GM12878 (cell line): ENCODE data around the gene MTMR10. TPM values are rescaled to one million over a fixed set of nuclear protein-coding genes. Genes with fewer than 3 reads are reported as not detected.
A peak's percentile ranks its signal among the peaks of the same experiment; 100 is the strongest.

ENCODE experiments used
- ATAC-seq: fragments of 200-7000 bp; cut with Tn5 transposase; 3 replicates; pipeline ENCODE4 v1.9.1; 2020; ENCODE audit warnings: mild to moderate bottlenecking, moderate library complexity
- BruUV-seq: library from RNA; stranded (reverse); fragments of 400-500 nt; replicated peaks from 2 replicates; lab custom pipeline; 2021; lab: Mats Ljungman, UMichigan
- CTCF ChIA-PET: fragments of 300-600 bp; sonication (Branson Sonifier 250); formaldehyde crosslinking; extraction: SDS; loops from one replicate; lab custom pipeline; 2021; ENCODE audit warnings: inconsistent platforms; lab: Yijun Ruan, JAX
- POLR2A ChIA-PET: fragments of 350-600 bp; formaldehyde crosslinking; extraction: SDS; loops from one replicate; lab custom pipeline; 2021; ENCODE audit warnings: inconsistent platforms; lab: Charles Lee
- RAD21 ChIA-PET: fragments of 300-600 bp; sonication (Branson Sonifier 250); formaldehyde crosslinking; loops from one replicate; lab custom pipeline; 2023; ENCODE audit warnings: antibody characterized with exemption; ENCODE audit not compliant: unreplicated experiment; lab: Charles Lee
- SMC1A ChIA-PET: fragments of 300-600 bp; sonication (Branson Sonifier 250); formaldehyde crosslinking; loops from one replicate; lab custom pipeline; 2023; ENCODE audit not compliant: unreplicated experiment, uncharacterized antibody; lab: Charles Lee
- DNase-seq: peaks from one replicate; pipeline ENCODE4 v3.0.0-alpha.2; 2011; ENCODE audit warnings: low read depth, low spot score
- FAIRE-seq: peaks from 3 replicates; lab custom pipeline; 2011; peaks lifted over from hg19 to GRCh38; lab: Jason Lieb, UNC
- H2AFZ ChIP-seq: 2 replicates; pipeline ENCODE4 v1.6.0; 2011; ENCODE audit warnings: low read depth, low read length, control low read depth; ENCODE audit not compliant: control insufficient read depth
- H3K27ac ChIP-seq: 2 replicates; pipeline ENCODE4 v1.5.1; 2011; ENCODE audit warnings: control low read depth; ENCODE audit not compliant: control insufficient read depth, insufficient read depth
- H3K27me3 ChIP-seq, 2 experiments: replicated peaks in 1 of 2; 2 replicates each; pipeline versions ENCODE4 v1.6.0 to v1.6.1; 2011; ENCODE audit warnings: low read length in 1 of 2; ENCODE audit not compliant: control insufficient read depth in 2 of 2, insufficient read depth in 2 of 2
- H3K36me3 ChIP-seq, 2 experiments: 2 replicates each; pipeline ENCODE4 v1.5.1; 2011; ENCODE audit warnings: low read length in 1 of 2; ENCODE audit not compliant: control insufficient read depth in 2 of 2, insufficient read depth in 2 of 2
- H3K4me1 ChIP-seq: 2 replicates; pipeline ENCODE4 v1.6.1; 2011; ENCODE audit warnings: mild to moderate bottlenecking, low read length, moderate library complexity, mixed read lengths; ENCODE audit not compliant: control insufficient read depth, insufficient read depth
- H3K4me2 ChIP-seq: 2 replicates; pipeline ENCODE4 v1.6.0; 2011; ENCODE audit warnings: control low read depth; ENCODE audit not compliant: control insufficient read depth, insufficient read depth
- H3K4me3 ChIP-seq: fragments of 200-600 bp; sonication (generic); 2 replicates; pipeline ENCODE4 v1.5.1; 2016
- H3K79me2 ChIP-seq: 2 replicates; pipeline ENCODE4 v1.6.0; 2011; ENCODE audit warnings: low read length; ENCODE audit not compliant: control insufficient read depth, insufficient read depth
- H3K9ac ChIP-seq: 2 replicates; pipeline ENCODE4 v1.8.0; 2011; ENCODE audit warnings: low read length, control low read depth, mixed read lengths; ENCODE audit not compliant: control insufficient read depth, insufficient read depth
- H3K9me3 ChIP-seq: replicated peaks from 3 replicates; pipeline ENCODE4 v1.5.1; 2011; ENCODE audit warnings: mild to moderate bottlenecking, low read length; ENCODE audit not compliant: control insufficient read depth, insufficient read depth
- H4K20me1 ChIP-seq: 2 replicates; pipeline ENCODE4 v1.6.0; 2011; ENCODE audit not compliant: control insufficient read depth, insufficient read depth
- BCL3 ChIP-seq: IDR thresholded peaks from 2 replicates; pipeline ENCODE4 v1.6.1; 2011; ENCODE audit warnings: borderline replicate concordance, low read depth, mild to moderate bottlenecking, moderate library complexity, low read length; ENCODE audit not compliant: insufficient read depth, poor library complexity, severe bottlenecking
- HDAC2 ChIP-seq: fragments of 200-600 bp; sonication (generic); IDR thresholded peaks from 2 replicates; pipeline ENCODE4 v1.6.1; 2017
- HDAC6 ChIP-seq: fragments of 200-600 bp; sonication (generic); IDR thresholded peaks from one replicate; pipeline ENCODE4 v1.8.0; 2017; ENCODE audit warnings: antibody characterized with exemption; ENCODE audit not compliant: unreplicated experiment
- KLF5 ChIP-seq: fragments of 450-650 bp; IDR thresholded peaks from 2 replicates; pipeline ENCODE4 v1.6.1; 2014; ENCODE audit warnings: mild to moderate bottlenecking; ENCODE audit not compliant: partially characterized antibody
- NR2C1 ChIP-seq: fragments of 450-650 bp; IDR thresholded peaks from 2 replicates; pipeline ENCODE4 v1.6.1; 2017; ENCODE audit warnings: antibody characterized with exemption, mild to moderate bottlenecking, moderate library complexity
- POLR2AphosphoS5 ChIP-seq: IDR thresholded peaks from 2 replicates; pipeline ENCODE4 v1.6.1; 2011; ENCODE audit warnings: mild to moderate bottlenecking, low read length, inconsistent platforms
- RELA ChIP-seq: fragments of 450-650 bp; IDR thresholded peaks from 2 replicates; pipeline ENCODE4 v1.8.0; 2014; ENCODE audit warnings: borderline replicate concordance; ENCODE audit not compliant: partially characterized antibody
- SRF ChIP-seq, 2 experiments: IDR thresholded peaks; 2 replicates each; pipeline ENCODE4 v1.6.1; 2011; ENCODE audit warnings: low read depth in 2 of 2, low read length in 2 of 2, mild to moderate bottlenecking in 1 of 2, moderate library complexity in 1 of 2
- ZBTB11 ChIP-seq: fragments of 450-650 bp; formaldehyde crosslinking; IDR thresholded peaks from 2 replicates; pipeline ENCODE4 v1.5.0; 2022; ENCODE audit warnings: mild to moderate bottlenecking, missing genetic modification characterization
- WGBS: methylation state at CpG from one replicate; pipeline ENCODE4 v1.1.6; 2016; ENCODE audit warnings: low lambda C conversion rate; ENCODE audit not compliant: insufficient replicate concordance, insufficient coverage; ENCODE audit errors: missing lambda C conversion rate; 5-methylcytosine and 5-hydroxymethylcytosine counted together
- in situ Hi-C: fragments of 300-500 bp; cut with MboI; formaldehyde crosslinking; loops from 9 replicates; pipeline ENCODE4 v1.14.3; 2018; ENCODE audit warnings: mixed read lengths
- intact Hi-C: fragments of 100-400 bp; cut with micrococcal nuclease; formaldehyde crosslinking; loops from one replicate; pipeline ENCODE4 v1.14.2; 2022; ENCODE audit not compliant: unreplicated experiment
- polyA plus RNA-seq, 11 experiments: library from polyadenylated mRNA; depleted of rRNA in 4 of 11; unstranded in 6 of 11; stranded (reverse) in 5 of 11; fragments of >200 nt; fragmentation: Nextera tagmentation in 4 of 11; fragmentation: Illumina TruSeq in 1 of 11; extraction: Ambion mirVana in 4 of 11; extraction: Trizol in 1 of 11; gene quantifications; 1 replicate in 1 of 11; 2 replicates in 10 of 11; pipeline versions ENCODE4 v1.2.1 to v1.2.3, GENCODE V29; 2011 to 2016; ENCODE audit warnings: inconsistent platforms in 2 of 11, missing spikeins in 2 of 11, low read depth in 1 of 11
- total RNA-seq, 4 experiments: library from RNA; depleted of rRNA in 3 of 4; stranded (reverse); fragments of >200 nt in 3 of 4; fragmentation: Illumina TruSeq in 1 of 4; extraction: Trizol in 1 of 4; gene quantifications; 2 replicates each; pipeline versions ENCODE4 v1.2.1 to v1.2.3, GENCODE V29; 2013 to 2021

MTMR10 gene
- total and polyA plus RNA-seq, 10 of the 15 experiments (the other 5 are each of a cell fraction or from before 2014, with no cell fraction given) = 1.9 to 13.6 (median 8.9) TPM

GRCh38 chr15:30997270-30997669 is 5.8 kb upstream of the MTMR10 start:
- in situ Hi-C loops = no loop called here
- Histone ChIP-seq H4K20me1 (no peaks in the 10 kb centered on the region), H3K36me3 (no peaks in the 10 kb centered on the region), H3K4me1 (no peaks in the 10 kb centered on the region; the same call in 1 of the 2 replicates), H3K9me3 (no peaks in the 10 kb centered on the region), H3K4me3 (no peak overlapping the region), H2AFZ (no peak overlapping the region), H3K27ac (no peak overlapping the region), H3K4me2 (no peak overlapping the region), H3K27me3 (no peaks in the 10 kb centered on the region), H3K9ac (no peak overlapping the region), H3K79me2 (no peaks in the 10 kb centered on the region)
- DNase-seq (no peak), ATAC-seq (peak; percentile 44), FAIRE-seq (no peak)
- ChIA-PET SMC1A (no interaction called here), CTCF (no interaction called here), POLR2A (interaction anchor here (0.6 kb wide), 1 partner anchor 20 kb away, joined by 3 read pairs; no protein-coding TSS in a partner anchor), RAD21 (no interaction called here)
- WGBS = 100% methylated on average over 1 of the region's 1 CpG
- TF ChIP-seq KLF5 (no peak), SRF (IDR thresholded peaks at IDR 0.05; ENCODE audit: low read depth in 2 of 2, low read length in 2 of 2) (no peak), HDAC6 (no peak)
- BruUV-seq = no TSS peak
- intact Hi-C loops = no loop called here

- intact Hi-C loops = loop anchor here (5.0 kb wide), 1 partner anchor 90 kb away; the partner anchor contains the start of gene FAN1
- 74% methylated on average over 7 of the region's 7 CpGs for WGBS
- no peak for DNase-seq
- Histone ChIP-seq H3K4me1 (peaks cover 5% of the 10 kb centered on the region; the same call in 1 of the 2 replicates), H4K20me1 (no peaks in the 10 kb centered on the region), H3K79me2 (peaks cover 13% of the 10 kb centered on the region), H3K27ac (peak overlapping the region; percentile 78), H3K4me3 (peak overlapping the region; percentile 99), H3K9ac (peak overlapping the region; percentile 92), H3K4me2 (peak overlapping the region; percentile 90), H2AFZ (peak overlapping the region; percentile 83), H3K27me3 (no peaks in the 10 kb centered on the region), H3K9me3 (no peaks in the 10 kb centered on the region), H3K36me3 (no peaks in the 10 kb centered on the region; a peak in 1 of 4 replicates)
- no TSS peak for BruUV-seq
- ATAC-seq = no peak
- FAIRE-seq = no peak
- ChIA-PET POLR2A (interaction anchor here (0.7 to 1.1 kb wide), 2 partner anchors 12 to 21 kb away, joined by 3 read pairs; no protein-coding TSS in a partner anchor), CTCF (no interaction called here), RAD21 (interaction anchor here (0.6 to 2.6 kb wide), 5 partner anchors 11 to 90 kb away, joined by 3 to 13 read pairs (median 4); no protein-coding TSS in a partner anchor), SMC1A (interaction anchor here (0.9 to 1.5 kb wide), 3 partner anchors 12 to 23 kb away, joined by 3 to 4 read pairs (median 3); no protein-coding TSS in a partner anchor)
- in situ Hi-C loops = no loop called here
- no peak for TF ChIP-seq HDAC2
- TF ChIP-seq POLR2AphosphoS5 = no peak
- TF ChIP-seq BCL3 = no peak
- no peak for TF ChIP-seq ZBTB11 (CRISPR knock-in tag)
- TF ChIP-seq NR2C1 = no peak
- TF ChIP-seq RELA = no peak
Measured at GRCh38 chr15:30992249-30992864, 929 bp upstream of the MTMR10 start.
